PC-3 (cell line): ENCODE measurements around the gene OXSR1.

Experiments used
- EZH2 ChIP-seq: fragments of 300-600 bp; sonication (generic); IDR thresholded peaks from one replicate; pipeline ENCODE4 v1.6.1; 2017; ENCODE audit warnings: antibody characterized with exemption, mild to moderate bottlenecking, low read length; ENCODE audit not compliant: unreplicated experiment
- EZH2phosphoT487 ChIP-seq: fragments of 300-600 bp; sonication (generic); IDR thresholded peaks from 2 replicates; pipeline ENCODE4 v1.6.1; 2018; ENCODE audit warnings: mild to moderate bottlenecking, antibody characterized with exemption, low read length, borderline replicate concordance
- TF ChIP-seq, protein P1 (sequence below): fragments of 300-600 bp; sonication (generic); conservative IDR thresholded peaks from 2 replicates; pipeline ENCODE4 v1.5.1; 2017; ENCODE audit warnings: antibody characterized with exemption, low read depth, mild to moderate bottlenecking, low read length

DNA sequence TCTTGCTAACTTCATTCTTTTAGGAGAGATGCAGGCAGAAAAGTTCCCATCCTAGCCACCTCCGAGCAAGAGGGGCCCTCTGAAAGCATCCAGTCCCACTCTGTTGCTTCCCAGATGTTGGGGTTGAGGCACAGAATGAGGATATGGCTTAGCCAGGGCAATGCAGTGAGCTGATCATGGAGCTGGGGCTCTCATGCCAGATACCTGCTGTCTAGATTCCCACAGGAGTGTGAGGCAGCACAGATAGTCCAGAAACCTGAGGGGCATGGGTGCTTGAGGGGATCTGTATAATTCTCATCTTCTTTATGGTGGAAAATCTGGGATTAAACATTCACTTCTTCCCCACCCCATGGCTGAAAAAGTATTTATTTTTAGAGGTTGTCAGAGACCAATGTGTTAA lies 101.5 kb downstream of the OXSR1 start:
- TF ChIP-seq EZH2 (no peak), EZH2phosphoT487 (no peak)
- TF ChIP-seq, protein P1, sequence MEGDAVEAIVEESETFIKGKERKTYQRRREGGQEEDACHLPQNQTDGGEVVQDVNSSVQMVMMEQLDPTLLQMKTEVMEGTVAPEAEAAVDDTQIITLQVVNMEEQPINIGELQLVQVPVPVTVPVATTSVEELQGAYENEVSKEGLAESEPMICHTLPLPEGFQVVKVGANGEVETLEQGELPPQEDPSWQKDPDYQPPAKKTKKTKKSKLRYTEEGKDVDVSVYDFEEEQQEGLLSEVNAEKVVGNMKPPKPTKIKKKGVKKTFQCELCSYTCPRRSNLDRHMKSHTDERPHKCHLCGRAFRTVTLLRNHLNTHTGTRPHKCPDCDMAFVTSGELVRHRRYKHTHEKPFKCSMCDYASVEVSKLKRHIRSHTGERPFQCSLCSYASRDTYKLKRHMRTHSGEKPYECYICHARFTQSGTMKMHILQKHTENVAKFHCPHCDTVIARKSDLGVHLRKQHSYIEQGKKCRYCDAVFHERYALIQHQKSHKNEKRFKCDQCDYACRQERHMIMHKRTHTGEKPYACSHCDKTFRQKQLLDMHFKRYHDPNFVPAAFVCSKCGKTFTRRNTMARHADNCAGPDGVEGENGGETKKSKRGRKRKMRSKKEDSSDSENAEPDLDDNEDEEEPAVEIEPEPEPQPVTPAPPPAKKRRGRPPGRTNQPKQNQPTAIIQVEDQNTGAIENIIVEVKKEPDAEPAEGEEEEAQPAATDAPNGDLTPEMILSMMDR = no peak
